PC-3 (cell line): ENCODE data around the gene CLSTN1. TPM values are rescaled to one million over a fixed set of nuclear protein-coding genes. Genes with fewer than 3 reads are reported as not detected.
A peak's percentile ranks its signal among the peaks of the same experiment; 100 is the strongest.

Experiments
- ATAC-seq: fragments of 200-7000 bp; cut with Tn5 transposase; 2 replicates; pipeline ENCODE4 v1.9.1; 2020; ENCODE audit warnings: mild to moderate bottlenecking, moderate library complexity
- BruUV-seq: library from RNA; stranded (reverse); fragments of 400-500 nt; replicated peaks from 2 replicates; lab custom pipeline; 2021; lab: Mats Ljungman, UMichigan
- CTCF ChIA-PET: fragments of 300-600 bp; sonication (Branson Sonifier 250); formaldehyde crosslinking; loops from one replicate; lab custom pipeline; 2022; ENCODE audit warnings: antibody characterized with exemption; lab: Charles Lee
- POLR2A ChIA-PET: fragments of 300-600 bp; sonication (Branson Sonifier 250); formaldehyde crosslinking; loops from one replicate; lab custom pipeline; 2022; ENCODE audit warnings: antibody characterized with exemption; ENCODE audit not compliant: unreplicated experiment; lab: Charles Lee
- DNase-seq: peaks from one replicate; pipeline ENCODE4 v3.0.0-alpha.2; 2015
- H2AFZ ChIP-seq: fragments of 300-600 bp; sonication (generic); 2 replicates; pipeline ENCODE4 v1.6.0; 2016; ENCODE audit warnings: antibody characterized with exemption, low read length
- H3F3A ChIP-seq: fragments of 300-600 bp; sonication (generic); one replicate; pipeline ENCODE4 v1.6.0; 2017; ENCODE audit warnings: antibody characterized with exemption, low read length, control low read depth, mild to moderate bottlenecking; ENCODE audit not compliant: unreplicated experiment
- H3K27ac ChIP-seq: fragments of 300-600 bp; sonication (generic); 2 replicates; pipeline ENCODE4 v1.5.1; 2016; ENCODE audit warnings: mild to moderate bottlenecking, low read length
- H3K27me3 ChIP-seq: fragments of 300-600 bp; sonication (generic); 2 replicates; pipeline ENCODE4 v1.6.1; 2016; ENCODE audit warnings: low read length, mixed read lengths
- H3K36me3 ChIP-seq: fragments of 300-600 bp; sonication (generic); 2 replicates; pipeline ENCODE4 v1.6.1; 2016; ENCODE audit warnings: low read depth, mixed run types, low read length, mixed read lengths
- H3K4me1 ChIP-seq: fragments of 300-600 bp; sonication (generic); 2 replicates; pipeline ENCODE4 v1.5.1; 2016; ENCODE audit warnings: low read length; ENCODE audit not compliant: insufficient read depth
- H3K4me2 ChIP-seq: fragments of 300-600 bp; sonication (generic); 2 replicates; pipeline ENCODE4 v1.6.0; 2016; ENCODE audit warnings: low read length
- H3K4me3 ChIP-seq: fragments of 300-600 bp; sonication (generic); 2 replicates; pipeline ENCODE4 v1.5.1; 2016; ENCODE audit warnings: mild to moderate bottlenecking, low read length, mixed read lengths
- H3K79me2 ChIP-seq: fragments of 300-600 bp; sonication (generic); 2 replicates; pipeline ENCODE4 v1.6.1; 2017; ENCODE audit warnings: low read length, mixed read lengths
- H3K9ac ChIP-seq: fragments of 300-600 bp; sonication (generic); 2 replicates; pipeline ENCODE4 v1.6.0; 2016; ENCODE audit warnings: mild to moderate bottlenecking, low read length
- H3K9me2 ChIP-seq: fragments of 300-600 bp; sonication (generic); replicated peaks from 2 replicates; pipeline ENCODE4 v1.6.1; 2016; ENCODE audit warnings: mixed run types, low read length, mixed read lengths
- H3K9me3 ChIP-seq: fragments of 300-600 bp; sonication (generic); 2 replicates; pipeline ENCODE4 v1.6.1; 2016; ENCODE audit warnings: low read length, mixed read lengths
- H4K20me1 ChIP-seq: fragments of 300-600 bp; sonication (generic); 2 replicates; pipeline ENCODE4 v1.6.1; 2016; ENCODE audit warnings: low read length, mixed read lengths
- CTCF ChIP-seq: fragments of 300-600 bp; sonication (generic); conservative IDR thresholded peaks from 2 replicates; pipeline ENCODE4 v1.5.1; 2017; ENCODE audit warnings: antibody characterized with exemption, low read depth, mild to moderate bottlenecking, low read length
- EZH2 ChIP-seq: fragments of 300-600 bp; sonication (generic); IDR thresholded peaks from one replicate; pipeline ENCODE4 v1.6.1; 2017; ENCODE audit warnings: antibody characterized with exemption, mild to moderate bottlenecking, low read length; ENCODE audit not compliant: unreplicated experiment
- EZH2phosphoT487 ChIP-seq: fragments of 300-600 bp; sonication (generic); IDR thresholded peaks from 2 replicates; pipeline ENCODE4 v1.6.1; 2018; ENCODE audit warnings: mild to moderate bottlenecking, antibody characterized with exemption, low read length, borderline replicate concordance
- intact Hi-C: fragments of 100-400 bp; cut with micrococcal nuclease; formaldehyde crosslinking; loops from 2 replicates; pipeline ENCODE4 v1.9.0; 2023
- total RNA-seq: library from RNA; depleted of rRNA; stranded (reverse); fragments of >200 nt; gene quantifications from 2 replicates; pipeline ENCODE4 v1.2.3, GENCODE V29; 2014

Gene CLSTN1
- total RNA-seq, 1 experiment from 2014 or later = 98.3 TPM

DNA sequence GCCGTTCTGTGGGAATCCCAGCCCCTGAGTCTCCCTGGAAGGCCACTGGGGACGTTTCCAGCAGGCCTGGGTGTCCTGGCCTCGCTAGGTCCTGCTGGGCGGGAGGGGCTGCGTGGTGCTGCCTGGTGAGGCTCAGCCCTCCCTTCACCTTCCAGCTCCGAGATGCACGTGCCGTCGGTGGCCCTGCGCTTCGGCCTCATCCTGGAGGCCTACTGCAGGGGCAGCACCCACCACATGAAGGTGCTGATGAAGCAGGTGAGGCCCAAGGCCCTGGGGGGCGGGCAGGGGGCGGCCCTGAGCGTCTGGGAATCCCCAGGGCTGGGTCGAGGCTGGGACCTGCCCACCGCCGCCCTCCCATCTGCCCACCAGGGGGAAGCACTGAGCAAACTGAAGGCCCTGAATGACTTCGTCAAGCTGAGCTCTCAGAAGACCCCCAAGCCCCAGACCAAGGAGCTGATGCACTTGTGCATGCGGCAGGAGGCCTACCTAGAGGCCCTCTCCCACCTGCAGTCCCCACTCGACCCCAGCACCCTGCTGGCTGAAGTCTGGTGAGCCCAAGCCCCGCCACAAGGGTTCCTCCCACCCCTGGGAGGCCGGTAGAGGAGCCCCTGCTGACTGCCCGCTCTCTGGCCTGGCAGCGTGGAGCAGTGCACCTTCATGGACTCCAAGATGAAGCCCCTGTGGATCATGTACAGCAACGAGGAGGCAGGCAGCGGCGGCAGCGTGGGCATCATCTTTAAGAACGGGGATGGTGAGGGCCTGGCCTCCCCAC is 102.0 kb downstream of the CLSTN1 start:
- Histone ChIP-seq H3F3A (no peaks in the 10 kb centered on the region), H3K4me3 (no peak overlapping the region), H3K27ac (no peak overlapping the region), H3K4me1 (peaks cover 18% of the 10 kb centered on the region), H3K36me3 (peaks cover 14% of the 10 kb centered on the region; the same call in 1 of the 2 replicates), H3K27me3 (no peaks in the 10 kb centered on the region), H3K9me2 (no peaks in the 10 kb centered on the region), H2AFZ (no peak overlapping the region), H3K4me2 (no peak overlapping the region), H3K9me3 (no peaks in the 10 kb centered on the region), H3K9ac (no peak overlapping the region), H3K79me2 (no peaks in the 10 kb centered on the region), H4K20me1 (no peaks in the 10 kb centered on the region)
- POLR2A ChIA-PET = no interaction called here
- BruUV-seq = no TSS peak
- intact Hi-C loops = no loop called here
- TF ChIP-seq EZH2phosphoT487 = no peak
- TF ChIP-seq CTCF = peak; percentile 71
- TF ChIP-seq EZH2 = no peak
- ATAC-seq (no peak), DNase-seq (peak; percentile 32)
- CTCF ChIA-PET = no interaction called here

DNA sequence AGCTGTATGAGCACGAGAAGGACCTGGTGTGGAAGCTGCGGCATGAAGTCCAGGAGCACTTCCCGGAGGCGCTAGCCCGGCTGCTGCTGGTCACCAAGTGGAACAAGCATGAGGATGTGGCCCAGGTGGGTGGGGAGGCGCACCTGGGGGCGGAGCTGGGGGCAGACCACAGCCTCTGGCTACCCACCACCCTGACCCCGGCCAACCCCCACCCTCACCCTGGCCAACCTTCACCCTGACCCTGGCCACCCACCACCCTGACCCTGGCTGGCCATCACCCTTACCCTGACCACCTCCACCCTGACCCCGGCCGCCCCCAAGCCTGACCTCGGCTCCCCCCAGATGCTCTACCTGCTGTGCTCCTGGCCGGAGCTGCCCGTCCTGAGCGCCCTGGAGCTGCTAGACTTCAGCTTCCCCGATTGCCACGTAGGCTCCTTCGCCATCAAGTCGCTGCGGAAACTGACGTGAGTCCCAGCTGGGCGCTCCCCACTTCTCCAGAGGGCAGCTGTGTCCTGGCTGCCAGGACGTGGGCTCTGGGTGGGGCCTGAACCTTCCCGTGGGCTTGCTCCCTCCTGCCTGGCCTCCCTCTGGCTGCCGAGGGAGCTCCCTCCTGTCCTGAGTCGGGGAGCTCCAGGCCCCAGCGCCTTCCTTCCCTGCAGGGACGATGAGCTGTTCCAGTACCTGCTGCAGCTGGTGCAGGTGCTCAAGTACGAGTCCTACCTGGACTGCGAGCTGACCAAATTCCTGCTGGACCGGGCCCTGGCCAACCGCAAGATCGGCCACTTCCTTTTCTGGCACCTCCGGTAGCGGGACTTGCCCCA is 102.8 kb downstream of the CLSTN1 start:
- no peak overlapping the region for H3K4me3 ChIP-seq

More for the DNA sequence above, 102.8 kb downstream of the CLSTN1 start:
- Histone ChIP-seq H2AFZ (no peak overlapping the region), H3K27ac (no peak overlapping the region), H4K20me1 (no peaks in the 10 kb centered on the region), H3K4me1 (peaks cover 18% of the 10 kb centered on the region), H3F3A (no peaks in the 10 kb centered on the region), H3K9ac (no peak overlapping the region), H3K9me3 (no peaks in the 10 kb centered on the region), H3K4me2 (no peak overlapping the region), H3K36me3 (peaks cover 14% of the 10 kb centered on the region; the same call in 1 of the 2 replicates), H3K9me2 (no peaks in the 10 kb centered on the region), H3K79me2 (no peaks in the 10 kb centered on the region), H3K27me3 (no peaks in the 10 kb centered on the region)
- BruUV-seq = no TSS peak
- no peak for TF ChIP-seq EZH2
- TF ChIP-seq CTCF = no peak
- no peak for TF ChIP-seq EZH2phosphoT487
- no peak for DNase-seq
- intact Hi-C loops = no loop called here
- ATAC-seq = no peak
- ChIA-PET CTCF (interaction anchor here (1.0 kb wide), 1 partner anchor 94 kb away, joined by 6 read pairs; no protein-coding TSS in a partner anchor), POLR2A (no interaction called here)
